Transverse colon (tissue), 3 donors: ENCODE results near the gene DENND1C.

ENCODE experiments used
- EP300 ChIP-seq: sonication (generic); formaldehyde crosslinking; IDR thresholded peaks from one replicate; pipeline ENCODE4 v1.6.1; 2017; ENCODE audit warnings: antibody characterized with exemption, low read depth
- POLR2A ChIP-seq: fragments of 450-650 bp; IDR thresholded peaks from one replicate; pipeline ENCODE4 v1.6.1; 2016; ENCODE audit warnings: antibody characterized with exemption, mild to moderate bottlenecking, moderate library complexity
- TF ChIP-seq, protein P1 (sequence below), 5 experiments: fragments of 200-600 bp in 3 of 5; fragments of 450-650 bp in 2 of 5; sonication (generic) in 3 of 5; IDR thresholded peaks; 1 replicate in 2 of 5; 2 replicates in 3 of 5; pipeline ENCODE4 v1.5.1; 2016 to 2017; ENCODE audit warnings: antibody characterized with exemption in 5 of 5, inconsistent platforms in 3 of 5, mild to moderate bottlenecking in 2 of 5, moderate library complexity in 1 of 5

- no peak for TF ChIP-seq POLR2A
- TF ChIP-seq, protein P1, sequence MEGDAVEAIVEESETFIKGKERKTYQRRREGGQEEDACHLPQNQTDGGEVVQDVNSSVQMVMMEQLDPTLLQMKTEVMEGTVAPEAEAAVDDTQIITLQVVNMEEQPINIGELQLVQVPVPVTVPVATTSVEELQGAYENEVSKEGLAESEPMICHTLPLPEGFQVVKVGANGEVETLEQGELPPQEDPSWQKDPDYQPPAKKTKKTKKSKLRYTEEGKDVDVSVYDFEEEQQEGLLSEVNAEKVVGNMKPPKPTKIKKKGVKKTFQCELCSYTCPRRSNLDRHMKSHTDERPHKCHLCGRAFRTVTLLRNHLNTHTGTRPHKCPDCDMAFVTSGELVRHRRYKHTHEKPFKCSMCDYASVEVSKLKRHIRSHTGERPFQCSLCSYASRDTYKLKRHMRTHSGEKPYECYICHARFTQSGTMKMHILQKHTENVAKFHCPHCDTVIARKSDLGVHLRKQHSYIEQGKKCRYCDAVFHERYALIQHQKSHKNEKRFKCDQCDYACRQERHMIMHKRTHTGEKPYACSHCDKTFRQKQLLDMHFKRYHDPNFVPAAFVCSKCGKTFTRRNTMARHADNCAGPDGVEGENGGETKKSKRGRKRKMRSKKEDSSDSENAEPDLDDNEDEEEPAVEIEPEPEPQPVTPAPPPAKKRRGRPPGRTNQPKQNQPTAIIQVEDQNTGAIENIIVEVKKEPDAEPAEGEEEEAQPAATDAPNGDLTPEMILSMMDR (IDR thresholded peaks at IDR 0.05), result no peak
- TF ChIP-seq EP300, result no peak
Observed at GRCh38 chr19:6509118-6509971, 27.8 kb upstream of the DENND1C start.
